Renal pelvis (tissue), 4 donors: ENCODE results near the gene KSR1. TPM values are rescaled to one million over a fixed set of nuclear protein-coding genes. Genes with fewer than 3 reads are reported as not detected.

Experiments
- DNase-seq: peaks from one replicate; pipeline ENCODE4 v3.0.0-alpha.2; 2013
- polyA plus RNA-seq, 3 donors: library from polyadenylated mRNA; unstranded; fragments of 120-200 nt; gene quantifications; one replicate each; pipeline ENCODE4 v1.2.1, GENCODE V29; 2013; ENCODE audit not compliant: insufficient read length in 3 of 3

KSR1 gene
- polyA plus RNA-seq, 3 donors: 44.8 to 79.0 (median 77.5) TPM

- no peak for DNase-seq
These were observed 129.5 kb downstream of the KSR1 start for GRCh38 chr17:27585792-27586191.

GRCh38 chr17:27586203-27586721 is 130.0 kb downstream of the KSR1 start:
- no peak for DNase-seq

GRCh38 chr17:27588354-27588753 is 132.1 kb downstream of the KSR1 start:
- DNase-seq: no peak

GRCh38 chr17:27590864-27591263 is 134.6 kb downstream of the KSR1 start:
- no peak for DNase-seq

- no peak for DNase-seq
These were observed 135.7 kb downstream of the KSR1 start for GRCh38 chr17:27591986-27592385.

GRCh38 chr17:27593232-27593856 is 137.1 kb downstream of the KSR1 start:
- no peak for DNase-seq

- DNase-seq: no peak
These were observed 137.6 kb downstream of the KSR1 start for GRCh38 chr17:27593857-27594255.

- no peak for DNase-seq
These were observed 139.0 kb downstream of the KSR1 start for GRCh38 chr17:27595208-27595607.

GRCh38 chr17:27596096-27596495 is 139.8 kb downstream of the KSR1 start:
- no peak for DNase-seq

GRCh38 chr17:27596566-27597187 is 140.4 kb downstream of the KSR1 start:
- no peak for DNase-seq

- DNase-seq: no peak
These were observed 140.9 kb downstream of the KSR1 start for GRCh38 chr17:27597188-27597580.

- no peak for DNase-seq
These were observed 141.6 kb downstream of the KSR1 start for GRCh38 chr17:27597783-27598320.

- DNase-seq: no peak
These were observed 142.2 kb downstream of the KSR1 start for GRCh38 chr17:27598337-27599050.

- DNase-seq: no peak
These were observed 144.2 kb downstream of the KSR1 start for GRCh38 chr17:27600471-27600870.

- DNase-seq: peak; percentile 83
These were observed 145.1 kb downstream of the KSR1 start for GRCh38 chr17:27601069-27601974.

- DNase-seq: no peak
These were observed 145.7 kb downstream of the KSR1 start for GRCh38 chr17:27601975-27602302.

- peak; percentile 72 for DNase-seq
These were observed 146.6 kb downstream of the KSR1 start for GRCh38 chr17:27602721-27603420.

GRCh38 chr17:27603421-27603770 is 147.1 kb downstream of the KSR1 start:
- no peak for DNase-seq

- no peak for DNase-seq
These were observed 147.9 kb downstream of the KSR1 start for GRCh38 chr17:27603880-27604794.

- DNase-seq: no peak
These were observed 149.2 kb downstream of the KSR1 start for GRCh38 chr17:27605409-27605808.
